Measurements from ENCODE around the gene CFB. TPM values are rescaled to one million over a fixed set of nuclear protein-coding genes. Genes with fewer than 3 reads are reported as not detected.
A peak's percentile ranks its signal among the peaks of the same experiment; 100 is the strongest.

Gene CFB
- total and polyA plus RNA-seq, 9 of the 15 experiments (the other 6 are each of a cell fraction or from before 2014, with no cell fraction given), result 0.08 to 0.91 (median 0.22) TPM; not detected in 4

DNA sequence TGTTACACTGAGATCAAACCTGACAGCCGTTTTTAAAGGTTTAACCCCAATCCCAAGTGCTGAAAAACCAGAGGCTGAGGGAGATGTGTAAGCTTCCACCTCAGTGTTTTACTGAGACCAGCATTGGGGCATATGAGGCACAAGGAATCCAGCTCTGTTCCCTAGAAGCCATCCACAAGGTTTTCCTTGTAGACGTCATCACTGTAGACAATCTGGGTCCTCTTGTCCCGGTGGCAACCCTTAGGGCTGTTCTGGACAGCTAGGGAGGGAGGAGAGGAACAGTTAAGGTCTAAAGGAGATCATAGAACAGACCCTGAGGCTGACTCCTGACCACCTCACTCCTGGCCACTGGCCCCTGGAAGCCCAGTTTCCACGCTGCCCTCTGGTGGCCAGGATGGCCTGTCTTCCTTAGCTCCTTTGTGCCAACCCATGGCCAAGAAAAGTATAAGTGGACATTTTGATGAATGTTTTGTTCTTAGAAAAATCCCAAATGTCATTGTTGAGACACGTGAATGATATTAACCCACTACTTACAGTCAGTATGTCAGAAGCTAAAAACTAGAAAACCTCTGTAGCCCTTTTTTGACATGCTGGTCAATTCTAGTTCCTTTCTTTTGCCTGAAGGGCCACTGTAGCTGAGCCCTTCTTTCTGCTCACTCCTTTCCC lies 6.4 kb downstream of the CFB start (continued):
- TF ChIP-seq, protein P1, sequence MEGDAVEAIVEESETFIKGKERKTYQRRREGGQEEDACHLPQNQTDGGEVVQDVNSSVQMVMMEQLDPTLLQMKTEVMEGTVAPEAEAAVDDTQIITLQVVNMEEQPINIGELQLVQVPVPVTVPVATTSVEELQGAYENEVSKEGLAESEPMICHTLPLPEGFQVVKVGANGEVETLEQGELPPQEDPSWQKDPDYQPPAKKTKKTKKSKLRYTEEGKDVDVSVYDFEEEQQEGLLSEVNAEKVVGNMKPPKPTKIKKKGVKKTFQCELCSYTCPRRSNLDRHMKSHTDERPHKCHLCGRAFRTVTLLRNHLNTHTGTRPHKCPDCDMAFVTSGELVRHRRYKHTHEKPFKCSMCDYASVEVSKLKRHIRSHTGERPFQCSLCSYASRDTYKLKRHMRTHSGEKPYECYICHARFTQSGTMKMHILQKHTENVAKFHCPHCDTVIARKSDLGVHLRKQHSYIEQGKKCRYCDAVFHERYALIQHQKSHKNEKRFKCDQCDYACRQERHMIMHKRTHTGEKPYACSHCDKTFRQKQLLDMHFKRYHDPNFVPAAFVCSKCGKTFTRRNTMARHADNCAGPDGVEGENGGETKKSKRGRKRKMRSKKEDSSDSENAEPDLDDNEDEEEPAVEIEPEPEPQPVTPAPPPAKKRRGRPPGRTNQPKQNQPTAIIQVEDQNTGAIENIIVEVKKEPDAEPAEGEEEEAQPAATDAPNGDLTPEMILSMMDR (IDR thresholded peaks at IDR 0.05 in 2 of 3, conservative IDR thresholded peaks at IDR 0.05 in 1 of 3; ENCODE audit: insufficient read depth in 2 of 3, low read depth in 1 of 3, low read length in 3 of 3), result peak; percentile 94 to 97 (median 94)
- 0 out of 2 replicates have a peak, but pooled peaks have one; percentile 19 for TF ChIP-seq JUND (IDR thresholded peaks at IDR 0.05; ENCODE audit: borderline replicate concordance, low read depth, low read length)
- TF ChIP-seq JUND (tag; IDR thresholded peaks at IDR 0.05; ENCODE audit: borderline replicate concordance, low read depth, low read length), result no peak
- TF ChIP-seq ELF4 (CRISPR knock-in tag; IDR thresholded peaks at IDR 0.05), result 0 out of 2 replicates have a peak, but pooled peaks have one; percentile 21
- peak; percentile 68 to 85 for TF ChIP-seq RAD21 (CRISPR knock-in tag; conservative IDR thresholded peaks at IDR 0.05 in 1 of 2, IDR thresholded peaks at IDR 0.05 in 1 of 2)
- TF ChIP-seq, protein P2, sequence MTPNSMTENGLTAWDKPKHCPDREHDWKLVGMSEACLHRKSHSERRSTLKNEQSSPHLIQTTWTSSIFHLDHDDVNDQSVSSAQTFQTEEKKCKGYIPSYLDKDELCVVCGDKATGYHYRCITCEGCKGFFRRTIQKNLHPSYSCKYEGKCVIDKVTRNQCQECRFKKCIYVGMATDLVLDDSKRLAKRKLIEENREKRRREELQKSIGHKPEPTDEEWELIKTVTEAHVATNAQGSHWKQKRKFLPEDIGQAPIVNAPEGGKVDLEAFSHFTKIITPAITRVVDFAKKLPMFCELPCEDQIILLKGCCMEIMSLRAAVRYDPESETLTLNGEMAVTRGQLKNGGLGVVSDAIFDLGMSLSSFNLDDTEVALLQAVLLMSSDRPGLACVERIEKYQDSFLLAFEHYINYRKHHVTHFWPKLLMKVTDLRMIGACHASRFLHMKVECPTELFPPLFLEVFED (CRISPR knock-in tag; conservative IDR thresholded peaks at IDR 0.05), result no peak
- TF ChIP-seq PRPF4 (IDR thresholded peaks at IDR 0.05; ENCODE audit: insufficient read depth, low read depth, low read length, poor library complexity, severe bottlenecking), result no peak
- TF ChIP-seq MEIS2 (IDR thresholded peaks at IDR 0.05; ENCODE audit: partially characterized antibody), result peak; percentile 77
- TF ChIP-seq SRSF3 (IDR thresholded peaks at IDR 0.05; ENCODE audit: insufficient read depth, low read length), result no peak
- no peak for TF ChIP-seq SP1 (CRISPR knock-in tag; IDR thresholded peaks at IDR 0.05)
- 0 out of 2 replicates have a peak, but pooled peaks have one; percentile 35 for TF ChIP-seq BHLHE40 (IDR thresholded peaks at IDR 0.05; ENCODE audit: low read length)
- no peak for TF ChIP-seq NFIX (CRISPR knock-in tag; IDR thresholded peaks at IDR 0.05; ENCODE audit: low read depth)
- TF ChIP-seq MAZ (CRISPR knock-in tag; conservative IDR thresholded peaks at IDR 0.05 in 1 of 2, IDR thresholded peaks at IDR 0.05 in 1 of 2), result peak in 1 of 2 experiments; percentile 59; a peak in 2 of 4 replicates
